NCI-H187 (cell line): ENCODE data around the gene KRT81.
"Not testable (repeated sequence)": the region's sequence is repeated elsewhere in the genome, so short reads cannot be mapped to it uniquely, and the experiment has no call there.

Experiments
- DNase-seq, 2 experiments: peaks; one replicate each; lab custom pipeline; 2025; lab: John Stamatoyannopoulos, UW

Gene KRT81

DNA sequence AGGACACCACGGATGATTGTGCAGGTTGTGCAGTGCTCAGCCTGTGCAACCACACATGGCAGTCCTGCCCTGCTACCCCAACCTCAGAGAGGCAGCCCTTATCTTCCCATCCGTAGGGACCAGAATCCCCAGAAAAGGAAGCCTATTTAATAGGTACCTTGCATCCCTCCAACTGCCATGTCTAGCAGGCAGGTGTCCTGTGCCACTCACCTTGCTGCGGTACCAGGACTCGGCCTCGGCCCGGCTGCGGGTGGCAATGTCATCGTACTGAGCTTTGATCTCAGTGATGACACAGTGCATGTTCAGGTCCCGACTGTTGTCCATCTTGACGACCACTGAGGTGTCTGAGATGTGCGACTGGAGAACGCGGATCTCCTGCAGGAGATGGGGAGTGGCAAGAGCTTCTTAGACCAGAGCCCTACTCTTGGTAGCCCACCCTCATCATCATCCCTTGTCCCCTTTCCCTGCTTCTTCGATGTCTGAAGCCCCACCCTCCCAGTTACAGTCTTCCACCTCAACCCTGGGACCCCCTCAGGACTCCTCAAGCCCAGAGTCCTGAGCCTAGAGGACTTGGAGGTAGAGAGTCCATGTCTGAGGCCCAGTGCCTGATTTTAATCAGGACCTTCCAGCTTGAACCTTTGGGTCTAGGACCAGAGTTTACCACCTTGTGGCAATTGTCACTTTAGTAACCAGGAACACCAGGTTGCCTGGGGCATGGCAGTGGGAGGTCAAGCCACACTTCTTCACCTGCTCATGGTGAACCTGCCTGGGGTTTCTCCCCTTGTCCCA, 37.7 kb downstream of the KRT81 start:
- no peak for DNase-seq

GRCh38 chr12:52252728-52253343, 38.5 kb downstream of the KRT81 start:
- no peak for DNase-seq

DNA sequence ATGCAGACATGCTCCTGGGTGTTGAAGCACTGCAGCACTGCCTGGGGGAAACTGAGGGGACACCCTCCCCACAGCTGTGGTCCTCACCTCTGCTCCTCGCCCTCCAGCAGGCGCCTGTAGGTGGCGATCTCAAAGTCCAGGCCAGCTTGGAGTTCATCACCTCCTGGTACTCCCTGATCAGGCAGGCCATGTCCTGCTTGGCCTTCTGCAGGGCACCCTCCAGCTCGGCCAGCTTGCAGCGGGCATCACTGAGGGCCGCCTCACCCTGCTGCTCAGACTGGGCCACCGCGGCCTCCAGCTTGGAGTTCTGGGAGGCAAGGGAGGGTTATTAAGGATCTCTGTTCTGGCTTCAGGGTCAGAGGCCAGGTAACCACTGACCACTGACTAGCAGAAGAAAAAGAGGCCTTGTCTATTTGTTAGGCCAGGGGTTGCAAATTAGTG, 39.1 kb downstream of the KRT81 start:
- not testable (repeated sequence) for DNase-seq

DNA sequence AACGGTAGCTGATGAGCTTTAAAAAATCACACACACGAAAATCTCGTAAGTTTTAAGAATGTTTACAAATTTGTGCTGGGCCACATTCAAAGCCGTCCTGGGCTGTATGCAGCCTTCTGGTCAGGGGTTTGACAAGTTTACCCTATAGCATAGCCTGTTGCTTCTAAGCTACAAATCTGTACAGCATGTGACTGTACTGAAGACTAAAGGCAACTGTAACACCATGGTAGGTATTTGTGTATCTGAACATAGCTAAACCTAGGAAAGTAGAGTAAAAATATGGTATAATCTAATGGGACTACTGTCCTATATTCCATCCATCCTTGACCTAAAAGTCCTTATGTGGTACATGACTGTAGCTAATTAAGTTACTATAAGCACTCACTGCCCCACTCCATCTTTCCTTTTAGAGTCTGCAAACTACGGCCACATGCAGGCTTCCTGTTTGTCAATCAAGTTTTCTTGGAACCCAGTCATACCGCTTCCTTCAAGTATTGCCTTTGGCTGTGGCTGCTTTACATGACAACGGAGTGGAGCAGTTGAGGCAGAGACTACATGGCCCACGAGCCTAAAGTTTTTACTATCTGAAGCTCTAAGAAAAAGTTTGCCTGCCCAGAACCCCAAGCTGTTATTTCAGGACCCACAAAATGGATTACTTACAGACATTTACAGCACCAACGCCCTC, 39.8 kb downstream of the KRT81 start:
- DNase-seq, result no peak

GRCh38 chr12:52250048-52250990, 41.0 kb downstream of the KRT81 start:
- no peak for DNase-seq

GRCh38 chr12:52249511-52250047, 41.8 kb downstream of the KRT81 start:
- DNase-seq, result no peak

- DNase-seq, result no peak
These were observed 42.5 kb downstream of the KRT81 start for GRCh38 chr12:52248541-52249461.

- no peak for DNase-seq
These were observed 43.5 kb downstream of the KRT81 start for GRCh38 chr12:52247622-52248540.

DNA sequence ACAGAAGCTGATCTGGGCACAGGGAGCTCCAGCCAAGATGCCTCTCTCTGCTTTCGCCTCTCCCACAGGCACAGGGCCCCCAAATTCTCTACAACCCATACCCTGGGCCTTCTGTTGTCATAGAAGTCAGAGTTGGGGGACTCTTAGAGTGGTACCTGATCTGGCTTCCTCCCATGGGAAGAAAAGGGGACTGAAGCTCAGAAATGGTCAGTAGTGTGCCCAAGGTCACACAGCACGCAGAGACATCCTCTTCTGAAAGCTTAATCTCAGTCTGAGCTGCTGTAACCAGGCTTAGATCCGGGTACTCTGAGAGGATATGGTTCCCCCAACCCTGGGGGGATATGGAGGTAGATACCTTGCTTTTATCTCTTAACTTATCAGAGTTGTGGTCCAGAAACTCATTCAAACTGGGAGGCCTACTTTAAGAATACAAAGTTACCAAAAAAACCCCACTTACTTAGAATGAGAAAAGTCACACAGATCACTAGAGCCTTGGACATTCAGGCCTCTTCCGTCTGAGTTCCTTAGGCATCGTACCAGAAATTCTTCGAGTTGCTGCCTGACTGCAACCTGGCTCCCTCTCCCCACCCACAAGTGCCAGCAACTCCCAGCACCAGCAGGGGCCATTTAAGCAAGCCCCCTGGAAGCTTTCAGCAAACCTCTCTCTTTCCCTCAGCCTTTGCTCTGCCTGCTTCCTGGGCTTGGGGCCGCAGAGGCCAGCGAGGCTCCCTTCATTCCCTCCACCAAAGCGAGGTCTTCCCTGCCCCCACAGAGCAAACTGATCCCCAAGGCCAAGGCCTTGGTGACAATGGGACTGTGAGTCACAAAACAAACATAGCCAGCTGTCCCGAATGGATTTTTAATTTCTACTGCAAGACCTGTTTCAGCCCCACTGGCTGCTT, 44.4 kb downstream of the KRT81 start:
- DNase-seq, result no peak

DNA sequence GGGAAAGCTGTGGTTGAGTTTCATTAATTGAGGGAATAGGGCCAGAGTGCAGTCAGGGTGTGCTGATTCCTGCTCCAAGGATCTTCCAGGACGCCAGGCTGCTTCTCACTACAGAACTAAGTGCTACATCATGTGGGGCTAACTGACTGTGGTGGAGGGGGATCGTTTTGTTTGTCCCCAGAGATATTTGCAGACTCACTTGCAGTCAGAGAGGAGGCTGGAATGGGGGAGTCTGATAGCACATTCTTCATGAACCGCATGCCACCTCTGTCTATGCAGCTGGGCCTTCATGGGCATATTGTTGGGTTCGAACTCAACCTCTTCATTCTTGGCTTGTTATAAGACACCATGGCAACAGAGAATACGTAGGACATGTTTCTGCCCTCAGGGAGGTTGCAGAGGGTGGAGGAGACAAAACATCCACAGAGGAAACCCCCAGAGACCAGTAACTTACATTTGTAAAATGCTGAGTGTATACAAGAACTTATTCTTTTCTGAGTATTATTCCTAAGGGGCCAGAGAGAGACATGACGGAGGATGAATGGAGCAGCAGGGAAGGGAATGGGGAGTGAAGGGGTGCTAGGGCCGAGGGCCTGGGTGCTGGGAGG, 45.3 kb downstream of the KRT81 start:
- no peak for DNase-seq

DNA sequence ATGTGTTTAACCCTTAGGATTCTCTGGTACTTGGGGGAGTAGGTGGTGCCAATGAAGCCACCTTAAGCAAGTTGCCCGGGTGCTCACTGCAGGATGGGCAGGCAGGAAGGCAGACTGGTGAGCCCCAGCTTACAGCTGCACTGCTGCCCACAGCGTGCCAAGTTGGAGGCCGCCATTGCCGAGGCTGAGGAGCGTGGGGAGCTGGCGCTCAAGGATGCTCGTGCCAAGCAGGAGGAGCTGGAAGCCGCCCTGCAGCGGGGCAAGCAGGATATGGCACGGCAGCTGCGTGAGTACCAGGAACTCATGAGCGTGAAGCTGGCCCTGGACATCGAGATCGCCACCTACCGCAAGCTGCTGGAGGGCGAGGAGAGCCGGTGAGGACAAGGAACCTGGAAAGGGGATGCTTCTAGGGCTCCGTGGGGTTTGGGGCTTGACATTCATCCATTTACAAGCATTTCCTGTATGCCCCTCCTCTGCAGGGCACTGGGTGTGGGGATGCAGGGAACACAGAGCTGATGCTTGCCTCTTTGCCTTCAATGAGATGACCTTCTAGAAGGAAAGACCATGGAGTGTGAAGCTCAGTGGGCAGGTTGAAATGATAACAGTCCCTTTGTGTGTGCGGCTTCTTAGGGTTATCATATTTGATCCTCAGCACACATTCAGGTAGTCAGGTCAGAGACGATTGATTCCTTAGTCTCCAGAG, 45.9 kb downstream of the KRT81 start:
- DNase-seq, result no peak

DNA sequence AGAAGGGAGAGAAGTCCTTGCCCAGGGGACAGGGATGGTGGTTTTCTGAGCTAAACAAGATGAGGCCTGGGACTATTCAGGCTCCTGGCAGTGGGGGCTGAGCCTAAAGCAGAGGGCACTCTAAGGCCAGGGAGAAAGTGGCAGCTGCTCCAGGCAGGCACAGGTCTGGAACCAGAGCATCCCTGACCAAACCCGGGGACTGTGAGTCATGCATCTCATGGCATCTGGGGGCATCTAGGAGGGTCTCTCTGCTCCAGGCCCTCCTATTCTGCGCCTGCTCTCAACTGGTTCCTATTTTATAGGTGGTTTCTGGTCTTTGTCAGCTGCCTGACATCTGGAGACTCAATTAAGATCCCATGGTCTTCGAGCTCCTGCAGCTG, 46.7 kb downstream of the KRT81 start:
- no peak for DNase-seq

DNA sequence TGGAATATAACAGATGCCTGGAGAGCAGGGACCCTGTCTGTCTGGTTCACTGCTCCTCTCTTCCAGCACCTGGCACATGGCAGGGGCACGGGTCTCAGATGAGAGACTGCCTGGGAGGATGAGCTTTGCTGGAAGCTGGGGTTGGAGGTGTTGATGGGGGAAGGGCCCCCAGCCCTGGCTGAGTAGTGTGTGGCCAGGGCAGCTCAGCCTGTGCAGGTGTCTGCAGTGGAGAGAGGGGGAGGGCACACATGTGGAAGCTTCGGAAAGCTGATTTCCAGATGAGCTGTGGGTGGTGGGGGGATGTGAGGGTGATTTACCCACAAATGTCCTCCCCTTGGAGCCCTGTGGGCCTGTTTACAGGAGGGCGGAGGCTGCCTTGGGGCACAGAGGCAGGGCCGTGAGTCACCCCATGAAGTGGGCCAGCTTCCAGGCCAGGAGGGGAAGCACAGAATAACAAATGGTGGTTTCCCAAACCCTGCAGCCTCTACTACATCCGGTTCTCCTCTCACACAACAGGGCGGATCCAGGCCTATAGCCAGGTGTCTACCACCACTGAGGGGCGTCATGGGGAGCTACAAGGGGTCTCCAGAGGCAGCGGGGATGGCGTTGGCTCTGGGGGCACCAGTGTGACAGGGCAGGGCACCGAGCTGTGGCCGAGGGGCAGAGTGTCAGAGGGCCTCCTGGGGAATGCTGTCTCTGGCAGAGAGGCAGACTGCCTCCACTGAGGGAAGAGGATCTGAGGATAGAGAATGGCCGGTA, 47.3 kb downstream of the KRT81 start:
- DNase-seq, result no peak

DNA sequence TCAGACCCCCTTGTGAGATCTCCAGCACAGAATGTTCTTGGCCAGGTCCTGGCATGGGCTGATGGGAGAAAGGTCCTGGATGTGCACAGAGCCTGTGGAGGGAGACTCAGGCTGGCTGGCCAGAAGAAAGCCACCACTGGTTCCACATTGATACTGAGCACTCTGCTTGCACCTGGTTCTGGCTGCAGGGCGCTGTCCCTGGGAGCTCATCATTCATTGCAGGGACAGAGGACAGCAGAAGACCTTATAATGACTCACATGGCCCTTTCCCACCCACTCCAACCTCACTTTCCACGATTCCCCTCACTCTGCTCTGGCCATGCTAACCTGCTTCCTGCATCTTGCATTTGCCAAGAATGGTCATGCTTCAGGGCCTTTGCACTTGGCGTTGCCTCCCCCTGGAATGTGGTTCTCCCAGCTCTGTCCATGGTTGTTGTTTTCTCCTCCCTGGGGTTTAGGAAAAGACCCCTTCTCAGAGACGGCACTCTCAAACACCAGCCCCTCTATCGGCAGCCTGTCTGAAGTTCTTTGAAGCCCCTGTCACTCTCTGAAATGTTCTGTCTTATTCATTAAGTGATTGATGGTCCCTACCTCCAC, 48.0 kb downstream of the KRT81 start:
- no peak for DNase-seq

DNA sequence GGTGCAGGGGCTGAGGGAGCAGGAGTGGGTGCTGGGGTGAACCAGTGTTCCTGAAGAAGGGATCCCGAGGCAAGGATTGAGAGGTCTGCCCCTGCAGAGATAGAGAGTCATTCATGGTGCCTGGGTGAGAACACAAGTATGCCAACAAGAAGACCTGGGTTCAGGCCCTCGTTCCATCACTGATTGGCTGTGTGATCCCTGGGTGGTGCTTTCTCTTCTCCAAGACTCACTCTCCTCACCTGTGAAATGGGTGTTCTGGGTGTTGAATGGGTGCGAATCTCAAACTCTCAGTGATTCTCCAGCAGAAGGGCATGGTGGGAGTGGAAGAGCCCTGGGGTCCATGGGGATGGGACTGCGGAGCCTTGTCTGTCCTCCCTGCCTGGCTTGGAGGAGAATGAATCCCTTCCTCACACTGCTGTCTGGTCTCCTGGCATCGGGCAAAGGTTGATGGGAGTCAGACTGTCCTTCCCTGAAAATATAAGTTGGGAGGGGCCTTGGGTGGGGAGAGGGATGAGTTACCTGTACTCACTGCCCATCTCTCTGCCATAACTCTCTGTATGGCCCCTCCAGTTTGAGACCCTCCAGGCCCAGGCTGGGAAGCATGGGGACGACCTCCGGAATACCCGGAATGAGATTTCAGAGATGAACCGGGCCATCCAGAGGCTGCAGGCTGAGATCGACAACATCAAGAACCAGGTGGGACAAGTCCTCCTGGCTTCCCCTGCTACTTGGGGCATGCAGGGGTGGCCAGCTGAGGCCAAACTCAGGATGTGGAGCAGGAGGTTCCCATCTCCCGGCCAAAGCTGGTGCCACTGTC, 48.7 kb downstream of the KRT81 start:
- DNase-seq, result no peak
